ENCODE measurements around the gene DCTD. TPM values are rescaled to one million over a fixed set of nuclear protein-coding genes. Genes with fewer than 3 reads are reported as not detected.

Gene DCTD
- total and polyA plus RNA-seq, 7 donors: 30.5 to 63.4 (median 47.3) TPM

- no peaks in the 10 kb centered on the region for H3K27me3 ChIP-seq (ENCODE audit: insufficient read depth in 3 of 3, low read length in 2 of 3)
- no peaks in the 10 kb centered on the region for H3K4me1 ChIP-seq
- 95 to 98% (median 98%) methylated on average over 9 of the region's 9 CpGs for WGBS, 3 donors
- no peaks in the 10 kb centered on the region for H3K9me3 ChIP-seq
- peaks cover 0 to 61% of the 10 kb centered on the region in 2 donors for H3K36me3 ChIP-seq (ENCODE audit: insufficient read depth in 1 of 2, low read depth in 1 of 2)
- H3K27ac ChIP-seq: no peak overlapping the region
- DNase-seq: no peak
- intact Hi-C loops (cut with DNase I): no loop called here
- no peak overlapping the region for H3K4me3 ChIP-seq
- no peak for ATAC-seq
- TF ChIP-seq, protein P1, sequence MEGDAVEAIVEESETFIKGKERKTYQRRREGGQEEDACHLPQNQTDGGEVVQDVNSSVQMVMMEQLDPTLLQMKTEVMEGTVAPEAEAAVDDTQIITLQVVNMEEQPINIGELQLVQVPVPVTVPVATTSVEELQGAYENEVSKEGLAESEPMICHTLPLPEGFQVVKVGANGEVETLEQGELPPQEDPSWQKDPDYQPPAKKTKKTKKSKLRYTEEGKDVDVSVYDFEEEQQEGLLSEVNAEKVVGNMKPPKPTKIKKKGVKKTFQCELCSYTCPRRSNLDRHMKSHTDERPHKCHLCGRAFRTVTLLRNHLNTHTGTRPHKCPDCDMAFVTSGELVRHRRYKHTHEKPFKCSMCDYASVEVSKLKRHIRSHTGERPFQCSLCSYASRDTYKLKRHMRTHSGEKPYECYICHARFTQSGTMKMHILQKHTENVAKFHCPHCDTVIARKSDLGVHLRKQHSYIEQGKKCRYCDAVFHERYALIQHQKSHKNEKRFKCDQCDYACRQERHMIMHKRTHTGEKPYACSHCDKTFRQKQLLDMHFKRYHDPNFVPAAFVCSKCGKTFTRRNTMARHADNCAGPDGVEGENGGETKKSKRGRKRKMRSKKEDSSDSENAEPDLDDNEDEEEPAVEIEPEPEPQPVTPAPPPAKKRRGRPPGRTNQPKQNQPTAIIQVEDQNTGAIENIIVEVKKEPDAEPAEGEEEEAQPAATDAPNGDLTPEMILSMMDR (IDR thresholded peaks at IDR 0.05): no peak
Observed at GRCh38 chr4:182886768-182887167, 30.4 kb downstream of the DCTD start.

DNA sequence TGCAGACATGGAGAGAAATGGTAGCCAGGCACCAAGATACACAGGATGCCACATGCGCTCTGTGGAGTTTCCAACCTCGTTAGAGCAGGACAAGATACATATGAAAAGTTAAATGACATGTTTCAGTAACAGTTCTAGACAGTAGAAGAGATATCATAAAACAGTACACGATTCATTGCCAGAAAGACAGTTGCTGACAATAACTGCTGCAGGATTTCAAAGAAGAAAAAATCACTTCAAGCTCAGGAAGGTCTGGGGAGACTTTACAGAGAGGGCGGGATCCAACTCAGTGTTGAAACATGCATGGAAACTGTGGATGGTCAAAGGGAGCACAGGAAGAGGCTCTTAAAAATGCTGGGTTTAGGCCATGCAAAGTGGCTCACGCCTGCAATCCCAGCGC is 31.0 kb downstream of the DCTD start:
- intact Hi-C loops (cut with DNase I): no loop called here
- Histone ChIP-seq H3K36me3 (ENCODE audit: insufficient read depth in 1 of 2, low read depth in 1 of 2) (peaks cover 0 to 60% of the 10 kb centered on the region in 2 donors), H3K27ac (no peak overlapping the region), H3K27me3 (ENCODE audit: insufficient read depth in 3 of 3, low read length in 2 of 3) (no peaks in the 10 kb centered on the region), H3K4me1 (no peaks in the 10 kb centered on the region), H3K4me3 (no peak overlapping the region), H3K9me3 (no peaks in the 10 kb centered on the region)
- ATAC-seq: no peak
- TF ChIP-seq, protein P1 (IDR thresholded peaks at IDR 0.05): no peak
- DNase-seq: no peak
- 73 to 82% (median 79%) methylated on average over 6 of the region's 6 CpGs for WGBS, 3 donors

DNA sequence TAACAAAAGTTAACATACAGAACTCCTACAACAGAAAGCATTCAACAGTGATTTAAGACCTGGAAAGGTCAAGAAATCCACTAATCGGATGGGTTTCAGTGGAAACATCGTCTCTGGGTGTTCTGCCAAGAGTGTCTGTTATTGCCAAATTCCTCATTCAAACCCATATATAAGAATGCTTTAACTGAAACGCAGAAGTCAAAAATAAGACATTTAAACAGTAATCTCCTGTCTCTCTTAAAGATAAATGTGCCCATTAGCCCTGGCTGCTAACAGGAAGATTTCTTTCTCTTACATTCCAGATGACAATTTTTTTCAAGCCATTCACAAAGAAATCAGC is 31.5 kb downstream of the DCTD start:
- intact Hi-C loops (cut with DNase I): no loop called here
- DNase-seq (no peak), ATAC-seq (no peak)
- TF ChIP-seq, protein P1 (IDR thresholded peaks at IDR 0.05): no peak
- no peaks in the 10 kb centered on the region for H3K4me1 ChIP-seq
- peaks cover 0 to 55% of the 10 kb centered on the region in 2 donors for H3K36me3 ChIP-seq (ENCODE audit: insufficient read depth in 1 of 2, low read depth in 1 of 2)
- WGBS, 3 donors: 39 to 49% (median 42%) methylated on average over 3 of the region's 3 CpGs
- no peak overlapping the region for H3K4me3 ChIP-seq
- no peaks in the 10 kb centered on the region for H3K9me3 ChIP-seq
- no peak overlapping the region for H3K27ac ChIP-seq
- H3K27me3 ChIP-seq (ENCODE audit: insufficient read depth in 3 of 3, low read length in 2 of 3): no peaks in the 10 kb centered on the region

- intact Hi-C loops (cut with DNase I): no loop called here
- DNase-seq: no peak
- no peak overlapping the region for H3K4me3 ChIP-seq
Observed at GRCh38 chr4:182885022-182885737, 32.0 kb downstream of the DCTD start.

More at GRCh38 chr4:182885022-182885737, 32.0 kb downstream of the DCTD start:
- no peak overlapping the region for H3K27ac ChIP-seq
- TF ChIP-seq, protein P1 (IDR thresholded peaks at IDR 0.05): no peak
- H3K9me3 ChIP-seq: no peaks in the 10 kb centered on the region
- H3K4me1 ChIP-seq: no peaks in the 10 kb centered on the region
- H3K27me3 ChIP-seq (ENCODE audit: insufficient read depth in 3 of 3, low read length in 2 of 3): no peaks in the 10 kb centered on the region
- ATAC-seq: no peak
- peaks cover 0 to 50% of the 10 kb centered on the region in 2 donors for H3K36me3 ChIP-seq (ENCODE audit: insufficient read depth in 1 of 2, low read depth in 1 of 2)
- WGBS, 3 donors: 96 to 97% (median 96%) methylated on average over 3 of the region's 3 CpGs

Measured in psoas muscle (tissue), 8 donors.